Neural progenitor cell (in vitro differentiated cells): ENCODE data around the gene CCT7. TPM values are rescaled to one million over a fixed set of nuclear protein-coding genes. Genes with fewer than 3 reads are reported as not detected.

Experiments used
- DNase-seq: peaks from one replicate; pipeline ENCODE4 v3.0.0-alpha.2; 2016; ENCODE audit warnings: low spot score
- H2AFZ ChIP-seq: fragments of 200-600 bp; sonication (generic); replicated peaks from 2 replicates; pipeline ENCODE4 v1.6.1; 2016; ENCODE audit warnings: antibody characterized with exemption
- H3F3A ChIP-seq: fragments of 200-600 bp; sonication (generic); 2 replicates; pipeline ENCODE4 v1.6.1; 2016; ENCODE audit warnings: antibody characterized with exemption, low read depth
- H3K27ac ChIP-seq: fragments of 200-600 bp; sonication (generic); 2 replicates; pipeline ENCODE4 v1.5.1; 2016; ENCODE audit warnings: mild to moderate bottlenecking
- H3K27me3 ChIP-seq: fragments of 200-600 bp; sonication (generic); 2 replicates; pipeline ENCODE4 v1.6.1; 2016; ENCODE audit warnings: mild to moderate bottlenecking, moderate library complexity
- H3K36me3 ChIP-seq: fragments of 200-600 bp; sonication (generic); 2 replicates; pipeline ENCODE4 v1.5.1; 2016
- H3K4me1 ChIP-seq: fragments of 200-600 bp; sonication (generic); 2 replicates; pipeline ENCODE4 v1.6.1; 2016; ENCODE audit warnings: mixed run types
- H3K4me2 ChIP-seq: fragments of 200-600 bp; sonication (generic); 2 replicates; pipeline ENCODE4 v1.6.1; 2016
- H3K4me3 ChIP-seq: fragments of 200-600 bp; sonication (generic); 2 replicates; pipeline ENCODE4 v1.5.1; 2016
- H3K79me2 ChIP-seq: fragments of 200-600 bp; sonication (generic); 2 replicates; pipeline ENCODE4 v1.6.1; 2016; ENCODE audit warnings: low read depth
- H3K9ac ChIP-seq: fragments of 200-600 bp; sonication (generic); 2 replicates; pipeline ENCODE4 v1.6.1; 2016
- H3K9me3 ChIP-seq: fragments of 200-600 bp; sonication (generic); 2 replicates; pipeline ENCODE4 v1.5.1; 2016; ENCODE audit warnings: low read depth
- H4K20me1 ChIP-seq: fragments of 200-600 bp; sonication (generic); 2 replicates; pipeline ENCODE4 v1.6.1; 2016; ENCODE audit warnings: low read depth
- H3K27ac Mint-ChIP-seq: 3 replicates; pipeline ENCODE4 v1.8.0; 2021; ENCODE audit warnings: mixed read lengths
- H3K27me3 Mint-ChIP-seq: 2 replicates; pipeline ENCODE4 v1.8.0; 2022; ENCODE audit warnings: low read depth, mild to moderate bottlenecking, inconsistent platforms, moderate library complexity, mixed read lengths; ENCODE audit not compliant: insufficient read depth
- H3K36me3 Mint-ChIP-seq: 3 replicates; pipeline ENCODE4 v1.8.0; 2021; ENCODE audit warnings: mixed read lengths
- H3K4me1 Mint-ChIP-seq: 3 replicates; pipeline ENCODE4 v1.8.0; 2021; ENCODE audit warnings: mixed read lengths
- H3K4me3 Mint-ChIP-seq: 3 replicates; pipeline ENCODE4 v1.8.0; 2021; ENCODE audit warnings: mild to moderate bottlenecking, moderate library complexity, mixed read lengths
- H3K9me3 Mint-ChIP-seq: 3 replicates; pipeline ENCODE4 v1.8.0; 2020; ENCODE audit warnings: mixed read lengths
- EZH2 ChIP-seq: fragments of 200-600 bp; sonication (generic); IDR thresholded peaks from 2 replicates; pipeline ENCODE4 v1.6.1; 2017; ENCODE audit warnings: antibody characterized with exemption, mild to moderate bottlenecking, moderate library complexity
- EZH2phosphoT487 ChIP-seq: fragments of 200-600 bp; sonication (generic); IDR thresholded peaks from 2 replicates; pipeline ENCODE4 v1.6.1; 2017; ENCODE audit warnings: antibody characterized with exemption
- total RNA-seq: library from RNA; depleted of rRNA; stranded (reverse); fragments of >200 nt; gene quantifications from 2 replicates; pipeline ENCODE4 v1.2.3, GENCODE V29; 2015; ENCODE audit warnings: low replicate concordance
- TF ChIP-seq, protein P1 (sequence below): fragments of 200-600 bp; sonication (generic); IDR thresholded peaks from 2 replicates; pipeline ENCODE4 v1.5.1; 2017; ENCODE audit warnings: antibody characterized with exemption, mild to moderate bottlenecking

Gene CCT7
- total RNA-seq, 1 donor from 2014 or later: 456 TPM

DNA sequence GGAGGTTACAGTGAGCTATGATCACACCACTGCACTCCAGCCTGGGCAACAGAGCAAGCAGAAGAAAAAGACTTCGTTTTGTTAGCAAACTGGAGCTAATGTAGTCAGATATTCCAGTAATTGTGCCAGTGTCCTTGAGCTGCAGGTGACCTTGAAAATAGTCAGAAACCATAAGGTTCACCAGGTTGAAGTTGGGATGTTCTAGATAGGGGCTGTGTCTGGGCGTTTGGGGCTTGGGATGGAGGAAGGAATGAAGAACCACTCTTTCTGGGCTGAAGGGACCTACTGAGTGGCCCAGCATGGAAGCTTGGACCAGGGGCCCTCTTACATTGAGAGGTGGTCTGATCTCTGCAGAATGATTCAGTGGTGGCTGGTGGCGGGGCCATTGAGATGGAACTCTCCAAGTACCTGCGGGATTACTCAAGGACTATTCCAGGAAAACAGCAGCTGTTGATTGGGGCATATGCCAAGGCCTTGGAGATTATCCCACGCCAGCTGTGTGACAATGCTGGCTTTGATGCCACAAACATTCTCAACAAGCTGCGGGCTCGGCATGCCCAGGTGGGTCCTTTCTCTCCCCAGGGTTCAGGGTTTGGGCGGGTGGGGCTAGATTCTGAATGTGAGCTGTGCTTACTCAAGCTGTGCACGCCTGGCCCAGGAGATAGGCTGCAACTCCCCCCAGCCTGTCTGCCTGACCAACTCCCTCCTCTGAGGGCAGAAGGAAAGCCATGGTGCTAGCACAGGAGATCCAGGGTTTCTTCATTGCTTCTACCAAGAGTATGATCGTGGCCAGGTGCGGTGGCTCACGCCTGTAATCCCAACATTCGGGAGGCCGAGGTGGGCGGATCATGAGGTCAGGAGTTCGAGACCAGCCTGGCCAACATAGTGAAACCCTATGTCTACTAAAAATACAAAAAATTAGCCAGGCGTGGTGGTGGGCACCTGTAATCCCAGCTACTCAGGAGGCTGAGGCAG, 17.1 kb downstream of the CCT7 start:
- Mint-ChIP-seq H3K27me3 (peaks cover 2% of the 10 kb centered on the region), H3K4me1 (no peaks in the 10 kb centered on the region), H3K27ac (no peak overlapping the region), H3K9me3 (no peaks in the 10 kb centered on the region), H3K36me3 (peaks cover 44% of the 10 kb centered on the region), H3K4me3 (no peak overlapping the region)
- Histone ChIP-seq H3K36me3 (peaks cover 14% of the 10 kb centered on the region), H3K9me3 (no peaks in the 10 kb centered on the region), H3K79me2 (no peaks in the 10 kb centered on the region), H3K27me3 (no peaks in the 10 kb centered on the region), H3K9ac (no peak overlapping the region), H3K27ac (no peak overlapping the region), H3K4me3 (no peak overlapping the region), H2AFZ (no peak overlapping the region), H4K20me1 (peaks cover 48% of the 10 kb centered on the region), H3K4me2 (no peak overlapping the region), H3K4me1 (peaks cover 5% of the 10 kb centered on the region), H3F3A (peaks cover 13% of the 10 kb centered on the region)
- TF ChIP-seq EZH2phosphoT487 (no peak), EZH2 (no peak)
- TF ChIP-seq, protein P1, sequence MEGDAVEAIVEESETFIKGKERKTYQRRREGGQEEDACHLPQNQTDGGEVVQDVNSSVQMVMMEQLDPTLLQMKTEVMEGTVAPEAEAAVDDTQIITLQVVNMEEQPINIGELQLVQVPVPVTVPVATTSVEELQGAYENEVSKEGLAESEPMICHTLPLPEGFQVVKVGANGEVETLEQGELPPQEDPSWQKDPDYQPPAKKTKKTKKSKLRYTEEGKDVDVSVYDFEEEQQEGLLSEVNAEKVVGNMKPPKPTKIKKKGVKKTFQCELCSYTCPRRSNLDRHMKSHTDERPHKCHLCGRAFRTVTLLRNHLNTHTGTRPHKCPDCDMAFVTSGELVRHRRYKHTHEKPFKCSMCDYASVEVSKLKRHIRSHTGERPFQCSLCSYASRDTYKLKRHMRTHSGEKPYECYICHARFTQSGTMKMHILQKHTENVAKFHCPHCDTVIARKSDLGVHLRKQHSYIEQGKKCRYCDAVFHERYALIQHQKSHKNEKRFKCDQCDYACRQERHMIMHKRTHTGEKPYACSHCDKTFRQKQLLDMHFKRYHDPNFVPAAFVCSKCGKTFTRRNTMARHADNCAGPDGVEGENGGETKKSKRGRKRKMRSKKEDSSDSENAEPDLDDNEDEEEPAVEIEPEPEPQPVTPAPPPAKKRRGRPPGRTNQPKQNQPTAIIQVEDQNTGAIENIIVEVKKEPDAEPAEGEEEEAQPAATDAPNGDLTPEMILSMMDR: no peak
- no peak for DNase-seq

DNA sequence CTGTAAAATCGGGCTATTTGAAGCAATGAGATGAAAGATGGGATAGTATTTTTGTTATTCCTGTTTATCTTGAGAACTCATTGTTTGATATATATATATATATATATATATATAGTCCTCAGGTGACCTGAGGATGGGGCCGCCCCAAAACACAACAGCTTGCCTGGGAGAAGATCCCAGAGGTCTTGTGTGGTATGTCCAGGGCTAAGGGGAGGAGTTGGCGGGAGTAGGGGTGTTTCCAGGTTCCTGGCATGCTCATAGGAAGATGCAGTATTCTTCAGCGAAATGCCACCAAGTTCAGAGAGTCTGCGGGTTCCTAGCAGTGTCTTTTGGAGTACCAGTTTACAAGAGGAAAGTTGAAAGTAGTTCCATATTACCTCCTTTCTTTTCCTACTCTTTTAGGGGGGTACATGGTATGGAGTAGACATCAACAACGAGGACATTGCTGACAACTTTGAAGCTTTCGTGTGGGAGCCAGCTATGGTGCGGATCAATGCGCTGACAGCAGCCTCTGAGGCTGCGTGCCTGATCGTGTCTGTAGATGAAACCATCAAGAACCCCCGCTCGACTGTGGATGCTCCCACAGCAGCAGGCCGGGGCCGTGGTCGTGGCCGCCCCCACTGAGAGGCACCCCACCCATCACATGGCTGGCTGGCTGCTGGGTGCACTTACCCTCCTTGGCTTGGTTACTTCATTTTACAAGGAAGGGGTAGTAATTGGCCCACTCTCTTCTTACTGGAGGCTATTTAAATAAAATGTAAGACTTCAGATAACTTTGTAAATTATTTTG, 18.3 kb downstream of the CCT7 start:
- Histone ChIP-seq H4K20me1 (peaks cover 47% of the 10 kb centered on the region), H3K79me2 (no peaks in the 10 kb centered on the region), H3K27me3 (no peaks in the 10 kb centered on the region), H3F3A (peaks cover 19% of the 10 kb centered on the region), H2AFZ (no peak overlapping the region), H3K36me3 (peaks cover 7% of the 10 kb centered on the region), H3K9me3 (no peaks in the 10 kb centered on the region), H3K9ac (no peak overlapping the region), H3K4me2 (no peak overlapping the region), H3K4me3 (no peak overlapping the region), H3K27ac (no peak overlapping the region), H3K4me1 (peaks cover 10% of the 10 kb centered on the region)
- H3K4me3 Mint-ChIP-seq: no peak overlapping the region
- peaks cover 39% of the 10 kb centered on the region for H3K36me3 Mint-ChIP-seq
- no peaks in the 10 kb centered on the region for H3K4me1 Mint-ChIP-seq
- no peaks in the 10 kb centered on the region for H3K9me3 Mint-ChIP-seq
- H3K27ac Mint-ChIP-seq: no peak overlapping the region
- DNase-seq: no peak
- peaks cover 2% of the 10 kb centered on the region for H3K27me3 Mint-ChIP-seq
- TF ChIP-seq EZH2phosphoT487: no peak
- TF ChIP-seq EZH2: no peak
- TF ChIP-seq, protein P1: no peak

DNA sequence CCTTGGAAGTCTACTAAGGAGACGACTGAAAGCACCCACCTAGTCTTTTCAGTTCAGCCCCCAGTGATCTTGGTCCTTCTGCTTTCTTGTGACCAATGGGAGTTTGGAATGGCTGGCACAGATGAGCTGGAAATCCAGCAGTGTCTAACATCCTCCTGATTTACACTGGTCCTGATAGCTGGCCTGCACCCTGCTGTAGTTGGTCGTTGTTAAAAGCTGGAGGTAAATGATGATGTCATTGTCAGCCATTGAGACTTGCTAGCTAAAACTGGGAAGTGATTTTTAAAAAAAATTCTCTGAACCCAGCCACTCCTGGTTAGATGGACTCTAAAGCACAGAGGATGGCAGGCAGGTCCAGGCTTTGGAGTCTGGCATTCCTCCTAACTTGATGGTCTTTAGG, 19.3 kb downstream of the CCT7 start:
- H3K9ac ChIP-seq: no peak overlapping the region
- H3F3A ChIP-seq: peaks cover 19% of the 10 kb centered on the region
- Mint-ChIP-seq H3K36me3 (peaks cover 36% of the 10 kb centered on the region), H3K4me3 (no peak overlapping the region), H3K4me1 (no peaks in the 10 kb centered on the region), H3K9me3 (no peaks in the 10 kb centered on the region), H3K27ac (no peak overlapping the region), H3K27me3 (no peaks in the 10 kb centered on the region)
- H3K9me3 ChIP-seq: no peaks in the 10 kb centered on the region
- no peak overlapping the region for H3K4me2 ChIP-seq
- peaks cover 3% of the 10 kb centered on the region for H3K36me3 ChIP-seq
- TF ChIP-seq EZH2: no peak
- TF ChIP-seq, protein P1: no peak
- TF ChIP-seq EZH2phosphoT487: no peak
- no peak overlapping the region for H3K27ac ChIP-seq
- H2AFZ ChIP-seq: no peak overlapping the region
- peaks cover 10% of the 10 kb centered on the region for H3K4me1 ChIP-seq
- no peaks in the 10 kb centered on the region for H3K27me3 ChIP-seq
- no peak overlapping the region for H3K4me3 ChIP-seq
- H3K79me2 ChIP-seq: no peaks in the 10 kb centered on the region
- DNase-seq: no peak
- H4K20me1 ChIP-seq: peaks cover 43% of the 10 kb centered on the region
